ENCODE measurements around the gene EHBP1. TPM values are rescaled to one million over a fixed set of nuclear protein-coding genes. Genes with fewer than 3 reads are reported as not detected.

The EHBP1 gene
- total RNA-seq, 4 donors from 2014 or later, result 42.9 to 116 (median 58.3) TPM

GRCh38 chr2:62741127-62741526, 35.6 kb downstream of the EHBP1 start:
- Histone ChIP-seq H3K36me3 (no peaks in the 10 kb centered on the region), H3K9me3 (no peaks in the 10 kb centered on the region), H3K4me1 (peaks cover 10% of the 10 kb centered on the region), H3K27me3 (no peaks in the 10 kb centered on the region), H3K4me3 (no peak overlapping the region), H3K27ac (no peak overlapping the region)
- 97% methylated on average over 3 of the region's 3 CpGs for WGBS
- no peak for TF ChIP-seq POLR2A (IDR thresholded peaks at IDR 0.05)
- DNase-seq (ENCODE audit: low spot score in 2 of 2), result no peak

- no peaks in the 10 kb centered on the region for H3K9me3 ChIP-seq
- no peaks in the 10 kb centered on the region for H3K27me3 ChIP-seq
- TF ChIP-seq POLR2AphosphoS5 (IDR thresholded peaks at IDR 0.05) (no peak), EP300 (IDR thresholded peaks at IDR 0.05) (no peak), CTCF (IDR thresholded peaks at IDR 0.05) (no peak), POLR2A (IDR thresholded peaks at IDR 0.05) (no peak)
- no peak overlapping the region for H3K27ac ChIP-seq
- WGBS, result 90% methylated on average over 1 of the region's 1 CpG
- no peaks in the 10 kb centered on the region for H3K36me3 ChIP-seq
- no peak for DNase-seq (ENCODE audit: low spot score in 2 of 2)
- peaks cover 10% of the 10 kb centered on the region for H3K4me1 ChIP-seq
- no peak overlapping the region for H3K4me3 ChIP-seq
Measured at GRCh38 chr2:62741954-62742722, 36.6 kb downstream of the EHBP1 start.

GRCh38 chr2:62743506-62743905, 38.0 kb downstream of the EHBP1 start:
- Histone ChIP-seq H3K36me3 (no peaks in the 10 kb centered on the region), H3K4me1 (peaks cover 10% of the 10 kb centered on the region), H3K9me3 (no peaks in the 10 kb centered on the region), H3K27me3 (no peaks in the 10 kb centered on the region), H3K27ac (no peak overlapping the region), H3K4me3 (no peak overlapping the region)
- 95% methylated on average over 2 of the region's 2 CpGs for WGBS
- TF ChIP-seq EP300 (IDR thresholded peaks at IDR 0.05) (no peak), POLR2AphosphoS5 (IDR thresholded peaks at IDR 0.05) (no peak), POLR2A (IDR thresholded peaks at IDR 0.05) (no peak), CTCF (IDR thresholded peaks at IDR 0.05) (no peak)
- DNase-seq (ENCODE audit: low spot score in 2 of 2), result no peak

- Histone ChIP-seq H3K4me3 (no peak overlapping the region), H3K4me1 (peaks cover 10% of the 10 kb centered on the region), H3K9me3 (no peaks in the 10 kb centered on the region), H3K36me3 (no peaks in the 10 kb centered on the region), H3K27ac (no peak overlapping the region), H3K27me3 (no peaks in the 10 kb centered on the region)
- DNase-seq (ENCODE audit: low spot score in 2 of 2), result no peak
- TF ChIP-seq EP300 (IDR thresholded peaks at IDR 0.05) (no peak), POLR2AphosphoS5 (IDR thresholded peaks at IDR 0.05) (no peak), CTCF (IDR thresholded peaks at IDR 0.05) (no peak), POLR2A (IDR thresholded peaks at IDR 0.05) (no peak)
- 84% methylated on average over 3 of the region's 3 CpGs for WGBS
Measured at GRCh38 chr2:62744603-62745002, 39.1 kb downstream of the EHBP1 start.

DNA sequence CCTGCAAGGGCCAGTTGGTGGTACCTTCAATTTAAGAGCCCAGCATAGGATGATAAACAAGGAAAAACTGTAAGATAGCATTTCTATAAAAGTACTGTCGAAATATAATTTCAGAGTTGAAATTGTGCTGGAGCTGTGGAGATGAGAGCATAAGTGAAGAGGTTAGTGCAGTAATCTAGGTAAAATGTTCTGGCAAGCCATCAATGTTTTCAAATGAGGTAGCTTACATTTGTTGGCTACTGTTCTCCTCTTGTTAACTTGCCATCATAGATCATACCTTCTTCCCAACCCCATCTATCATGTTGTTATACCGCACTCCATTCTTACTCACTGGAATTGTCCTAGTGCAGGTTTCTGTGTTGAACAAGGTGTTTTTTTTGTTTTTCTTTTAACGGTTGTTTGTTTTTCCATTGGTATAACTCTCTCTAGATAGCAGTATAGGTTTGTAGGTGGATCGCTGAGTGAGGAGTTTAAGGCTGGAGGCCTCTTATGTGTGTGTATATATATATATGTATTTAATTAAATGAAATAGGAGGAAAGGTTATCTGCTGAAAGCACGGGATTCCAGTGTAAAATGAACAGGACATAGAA, 40.5 kb downstream of the EHBP1 start:
- WGBS, result 94% methylated on average over 5 of the region's 5 CpGs
- no peak for DNase-seq (ENCODE audit: low spot score in 2 of 2)
- H3K36me3 ChIP-seq, result no peaks in the 10 kb centered on the region
- H3K4me3 ChIP-seq, result no peak overlapping the region
- no peaks in the 10 kb centered on the region for H3K27me3 ChIP-seq
- H3K27ac ChIP-seq, result no peak overlapping the region
- H3K4me1 ChIP-seq, result peaks cover 2% of the 10 kb centered on the region
- H3K9me3 ChIP-seq, result no peaks in the 10 kb centered on the region
- TF ChIP-seq POLR2AphosphoS5 (IDR thresholded peaks at IDR 0.05) (no peak), POLR2A (IDR thresholded peaks at IDR 0.05) (no peak), CTCF (IDR thresholded peaks at IDR 0.05) (no peak), EP300 (IDR thresholded peaks at IDR 0.05) (no peak)

Data from suprapubic skin (tissue), 4 donors.